ENCODE measurements around the gene ACTC1. TPM values are rescaled to one million over a fixed set of nuclear protein-coding genes. Genes with fewer than 3 reads are reported as not detected.

Gene ACTC1
- total RNA-seq, 2 donors from 2014 or later = 1.6 to 2.1 TPM

- Histone ChIP-seq H3K4me1 (no peaks in the 10 kb centered on the region), H3K27ac (no peak overlapping the region), H3K27me3 (no peaks in the 10 kb centered on the region), H3K36me3 (replicated peaks in 1 of 2; ENCODE audit: insufficient read depth in 1 of 2, low read depth in 2 of 2) (no peaks in the 10 kb centered on the region), H3K9me3 (no peaks in the 10 kb centered on the region), H3K4me3 (no peak overlapping the region)
- intact Hi-C loops (cut with DNase I) = no loop called here
- ATAC-seq = no peak
- TF ChIP-seq POLR2A (IDR thresholded peaks at IDR 0.05) (no peak), CTCF (IDR thresholded peaks at IDR 0.05) (no peak)
- no peak for DNase-seq
Measured at GRCh38 chr15:34768530-34768929, 26.8 kb downstream of the ACTC1 start.

GRCh38 chr15:34765741-34766140 is 29.6 kb downstream of the ACTC1 start:
- DNase-seq (no peak), ATAC-seq (no peak)
- Histone ChIP-seq H3K36me3 (replicated peaks in 1 of 2; ENCODE audit: insufficient read depth in 1 of 2, low read depth in 2 of 2) (no peaks in the 10 kb centered on the region), H3K27me3 (no peaks in the 10 kb centered on the region), H3K4me3 (no peak overlapping the region), H3K27ac (no peak overlapping the region), H3K4me1 (no peaks in the 10 kb centered on the region), H3K9me3 (no peaks in the 10 kb centered on the region)
- TF ChIP-seq POLR2A (IDR thresholded peaks at IDR 0.05) = no peak
- TF ChIP-seq CTCF (IDR thresholded peaks at IDR 0.05) = no peak
- WGBS, 2 donors = 61 to 68% methylated on average over 5 of the region's 5 CpGs
- intact Hi-C loops (cut with DNase I) = no loop called here

GRCh38 chr15:34760909-34761308 is 34.4 kb downstream of the ACTC1 start:
- no peak overlapping the region for H3K4me3 ChIP-seq
- no peak for DNase-seq
- TF ChIP-seq POLR2A (IDR thresholded peaks at IDR 0.05) = no peak
- TF ChIP-seq CTCF (IDR thresholded peaks at IDR 0.05) = no peak
- H3K27ac ChIP-seq = no peak overlapping the region
- no peaks in the 10 kb centered on the region for H3K9me3 ChIP-seq
- H3K36me3 ChIP-seq (replicated peaks in 1 of 2; ENCODE audit: insufficient read depth in 1 of 2, low read depth in 2 of 2) = no peaks in the 10 kb centered on the region
- 49 to 60% methylated on average over 3 of the region's 3 CpGs for WGBS, 2 donors
- no peaks in the 10 kb centered on the region for H3K4me1 ChIP-seq
- intact Hi-C loops (cut with DNase I) = no loop called here
- no peaks in the 10 kb centered on the region for H3K27me3 ChIP-seq
- ATAC-seq = no peak

- DNase-seq (no peak), ATAC-seq (no peak)
- WGBS, 2 donors = 49 to 52% methylated on average over 2 of the region's 2 CpGs
- H3K9me3 ChIP-seq = no peaks in the 10 kb centered on the region
- no peak overlapping the region for H3K27ac ChIP-seq
- intact Hi-C loops (cut with DNase I) = no loop called here
- no peak overlapping the region for H3K4me3 ChIP-seq
- peaks cover 0 to 5% of the 10 kb centered on the region in 2 donors for H3K27me3 ChIP-seq
- peaks cover 4% of the 10 kb centered on the region for H3K4me1 ChIP-seq
- H3K36me3 ChIP-seq (replicated peaks in 1 of 2; ENCODE audit: insufficient read depth in 1 of 2, low read depth in 2 of 2) = no peaks in the 10 kb centered on the region
- no peak for TF ChIP-seq POLR2A (IDR thresholded peaks at IDR 0.05)
Measured at GRCh38 chr15:34759992-34760391, 35.4 kb downstream of the ACTC1 start.

GRCh38 chr15:34759347-34759746 is 36.0 kb downstream of the ACTC1 start:
- 37 to 49% methylated on average over 3 of the region's 3 CpGs for WGBS, 2 donors
- intact Hi-C loops (cut with DNase I) = no loop called here
- TF ChIP-seq POLR2A (IDR thresholded peaks at IDR 0.05) = no peak
- no peak for TF ChIP-seq CTCF (IDR thresholded peaks at IDR 0.05)
- Histone ChIP-seq H3K27me3 (peaks cover 0 to 12% of the 10 kb centered on the region in 2 donors), H3K4me1 (peaks cover 11% of the 10 kb centered on the region), H3K36me3 (replicated peaks in 1 of 2; ENCODE audit: insufficient read depth in 1 of 2, low read depth in 2 of 2) (no peaks in the 10 kb centered on the region), H3K4me3 (no peak overlapping the region), H3K27ac (no peak overlapping the region), H3K9me3 (no peaks in the 10 kb centered on the region)
- no peak for DNase-seq
- no peak for ATAC-seq

All from body of pancreas (tissue), 4 donors.